Measurements from ENCODE around the gene SLC2A14. TPM values are rescaled to one million over a fixed set of nuclear protein-coding genes. Genes with fewer than 3 reads are reported as not detected.
A peak's percentile ranks its signal among the peaks of the same experiment; 100 is the strongest.
"Not testable (repeated sequence)": the region's sequence is repeated elsewhere in the genome, so short reads cannot be mapped to it uniquely, and the experiment has no call there.

The SLC2A14 gene
- polyA plus RNA-seq, 4 donors, result 0.03 to 0.77 (median 0.22) TPM; not detected in 1

- H3K9me3 ChIP-seq (ENCODE audit: control insufficient read depth in 2 of 2, insufficient read depth in 1 of 2, low read depth in 1 of 2, low read length in 1 of 2); FAIRE-seq; H3K4me1 ChIP-seq (ENCODE audit: control insufficient read depth in 3 of 3, insufficient read depth in 2 of 3, low read depth in 1 of 3, low read length in 2 of 3); H3K4me3 ChIP-seq (ENCODE audit: low read depth in 1 of 3, low read length in 3 of 3); DNase-seq; H3K27me3 ChIP-seq (ENCODE audit: control insufficient read depth in 3 of 3, insufficient read depth in 3 of 3, low read length in 3 of 3); H3K27ac ChIP-seq (ENCODE audit: low read depth in 1 of 3, low read length in 2 of 3); H3K36me3 ChIP-seq (ENCODE audit: control insufficient read depth in 3 of 3, insufficient read depth in 2 of 3, low read depth in 1 of 3, low read length in 3 of 3): not testable (repeated sequence)
- 78 to 85% (median 84%) methylated on average over 6 of the region's 6 CpGs for WGBS, 3 donors
Observed at GRCh38 chr12:7806319-7806718, 66.4 kb downstream of the SLC2A14 start.

- Histone ChIP-seq H3K27ac (ENCODE audit: low read depth in 1 of 3, low read length in 2 of 3) (no peak overlapping the region), H3K9me3 (ENCODE audit: control insufficient read depth in 2 of 2, insufficient read depth in 1 of 2, low read depth in 1 of 2, low read length in 1 of 2) (no peaks in the 10 kb centered on the region), H3K4me3 (ENCODE audit: low read depth in 1 of 3, low read length in 3 of 3) (no peak overlapping the region), H3K27me3 (ENCODE audit: control insufficient read depth in 3 of 3, insufficient read depth in 3 of 3, low read length in 3 of 3) (no peaks in the 10 kb centered on the region), H3K36me3 (ENCODE audit: control insufficient read depth in 3 of 3, insufficient read depth in 2 of 3, low read depth in 1 of 3, low read length in 3 of 3) (no peaks in the 10 kb centered on the region), H3K4me1 (ENCODE audit: control insufficient read depth in 3 of 3, insufficient read depth in 2 of 3, low read depth in 1 of 3, low read length in 2 of 3) (no peaks in the 10 kb centered on the region)
- FAIRE-seq (no peak), DNase-seq (no peak)
- WGBS, 3 donors, result 32 to 44% (median 34%) methylated on average over 4 of the region's 4 CpGs
Observed at GRCh38 chr12:7801460-7801859, 71.3 kb downstream of the SLC2A14 start.

- FAIRE-seq; H3K4me1 ChIP-seq (ENCODE audit: control insufficient read depth in 3 of 3, insufficient read depth in 2 of 3, low read depth in 1 of 3, low read length in 2 of 3); H3K36me3 ChIP-seq (ENCODE audit: control insufficient read depth in 3 of 3, insufficient read depth in 2 of 3, low read depth in 1 of 3, low read length in 3 of 3); H3K27ac ChIP-seq (ENCODE audit: low read depth in 1 of 3, low read length in 2 of 3); H3K9me3 ChIP-seq (ENCODE audit: control insufficient read depth in 2 of 2, insufficient read depth in 1 of 2, low read depth in 1 of 2, low read length in 1 of 2); H3K4me3 ChIP-seq (ENCODE audit: low read depth in 1 of 3, low read length in 3 of 3); DNase-seq; H3K27me3 ChIP-seq (ENCODE audit: control insufficient read depth in 3 of 3, insufficient read depth in 3 of 3, low read length in 3 of 3): not testable (repeated sequence)
- 59 to 75% (median 61%) methylated on average over 1 of the region's 4 CpGs for WGBS, 3 donors
Observed at GRCh38 chr12:7798750-7799308, 73.9 kb downstream of the SLC2A14 start.

GRCh38 chr12:7797698-7798398 lies 74.9 kb downstream of the SLC2A14 start:
- Histone ChIP-seq H3K36me3 (ENCODE audit: control insufficient read depth in 3 of 3, insufficient read depth in 2 of 3, low read depth in 1 of 3, low read length in 3 of 3) (no peaks in the 10 kb centered on the region), H3K4me1 (ENCODE audit: control insufficient read depth in 3 of 3, insufficient read depth in 2 of 3, low read depth in 1 of 3, low read length in 2 of 3) (no peaks in the 10 kb centered on the region), H3K4me3 (ENCODE audit: low read depth in 1 of 3, low read length in 3 of 3) (no peak overlapping the region), H3K27ac (ENCODE audit: low read depth in 1 of 3, low read length in 2 of 3) (no peak overlapping the region), H3K9me3 (ENCODE audit: control insufficient read depth in 2 of 2, insufficient read depth in 1 of 2, low read depth in 1 of 2, low read length in 1 of 2) (no peaks in the 10 kb centered on the region), H3K27me3 (ENCODE audit: control insufficient read depth in 3 of 3, insufficient read depth in 3 of 3, low read length in 3 of 3) (no peaks in the 10 kb centered on the region)
- WGBS, 3 donors, result 19 to 59% (median 29%) methylated on average over 12 of the region's 12 CpGs
- DNase-seq (peak in 1 of 2 donors; percentile 77), FAIRE-seq (no peak)

GRCh38 chr12:7797269-7797668 lies 75.4 kb downstream of the SLC2A14 start:
- not testable (repeated sequence) for H3K9me3 ChIP-seq (ENCODE audit: control insufficient read depth in 2 of 2, insufficient read depth in 1 of 2, low read depth in 1 of 2, low read length in 1 of 2); H3K27ac ChIP-seq (ENCODE audit: low read depth in 1 of 3, low read length in 2 of 3); H3K4me1 ChIP-seq (ENCODE audit: control insufficient read depth in 3 of 3, insufficient read depth in 2 of 3, low read depth in 1 of 3, low read length in 2 of 3); DNase-seq; H3K36me3 ChIP-seq (ENCODE audit: control insufficient read depth in 3 of 3, insufficient read depth in 2 of 3, low read depth in 1 of 3, low read length in 3 of 3); FAIRE-seq; H3K27me3 ChIP-seq (ENCODE audit: control insufficient read depth in 3 of 3, insufficient read depth in 3 of 3, low read length in 3 of 3); H3K4me3 ChIP-seq (ENCODE audit: low read depth in 1 of 3, low read length in 3 of 3)
- WGBS, 3 donors, result 52 to 68% (median 55%) methylated on average over 4 to 7 of the region's 7 CpGs

GRCh38 chr12:7793211-7793610 lies 79.5 kb downstream of the SLC2A14 start:
- no peak overlapping the region for H3K27ac ChIP-seq (ENCODE audit: low read depth in 1 of 3, low read length in 2 of 3)
- FAIRE-seq (no peak), DNase-seq (no peak)
- H3K4me1 ChIP-seq (ENCODE audit: control insufficient read depth in 3 of 3, insufficient read depth in 2 of 3, low read depth in 1 of 3, low read length in 2 of 3), result no peaks in the 10 kb centered on the region
- no peaks in the 10 kb centered on the region for H3K9me3 ChIP-seq (ENCODE audit: control insufficient read depth in 2 of 2, insufficient read depth in 1 of 2, low read depth in 1 of 2, low read length in 1 of 2)
- no peaks in the 10 kb centered on the region for H3K36me3 ChIP-seq (ENCODE audit: control insufficient read depth in 3 of 3, insufficient read depth in 2 of 3, low read depth in 1 of 3, low read length in 3 of 3)
- 60 to 79% (median 64%) methylated on average over 3 of the region's 3 CpGs for WGBS, 3 donors
- H3K4me3 ChIP-seq (ENCODE audit: low read depth in 1 of 3, low read length in 3 of 3), result no peak overlapping the region
- no peaks in the 10 kb centered on the region for H3K27me3 ChIP-seq (ENCODE audit: control insufficient read depth in 3 of 3, insufficient read depth in 3 of 3, low read length in 3 of 3)

- H3K27me3 ChIP-seq (ENCODE audit: control insufficient read depth in 3 of 3, insufficient read depth in 3 of 3, low read length in 3 of 3); H3K9me3 ChIP-seq (ENCODE audit: control insufficient read depth in 2 of 2, insufficient read depth in 1 of 2, low read depth in 1 of 2, low read length in 1 of 2); H3K4me1 ChIP-seq (ENCODE audit: control insufficient read depth in 3 of 3, insufficient read depth in 2 of 3, low read depth in 1 of 3, low read length in 2 of 3); H3K4me3 ChIP-seq (ENCODE audit: low read depth in 1 of 3, low read length in 3 of 3); FAIRE-seq; H3K27ac ChIP-seq (ENCODE audit: low read depth in 1 of 3, low read length in 2 of 3); DNase-seq; H3K36me3 ChIP-seq (ENCODE audit: control insufficient read depth in 3 of 3, insufficient read depth in 2 of 3, low read depth in 1 of 3, low read length in 3 of 3): not testable (repeated sequence)
- WGBS, 3 donors, result 66 to 86% (median 85%) methylated on average over 13 of the region's 13 CpGs
Observed at GRCh38 chr12:7788884-7789528, 83.7 kb downstream of the SLC2A14 start, which contains the start of gene NANOG. Gene NANOG (plus strand): TSS chr12:7789402. CDS start chr12:7789615, 213 bp downstream.

- FAIRE-seq, result no peak
- WGBS, 3 donors, result 26 to 43% (median 33%) methylated on average over 4 of the region's 4 CpGs
- H3K27ac ChIP-seq (ENCODE audit: low read depth in 1 of 3, low read length in 2 of 3), result no peak overlapping the region
Observed at GRCh38 chr12:7788294-7788660, 84.4 kb downstream of the SLC2A14 start.

More at GRCh38 chr12:7788294-7788660, 84.4 kb downstream of the SLC2A14 start:
- Histone ChIP-seq H3K27me3 (ENCODE audit: control insufficient read depth in 3 of 3, insufficient read depth in 3 of 3, low read length in 3 of 3) (peaks cover 0 to 3% (median 0%) of the 10 kb centered on the region in 3 donors), H3K36me3 (ENCODE audit: control insufficient read depth in 3 of 3, insufficient read depth in 2 of 3, low read depth in 1 of 3, low read length in 3 of 3) (no peaks in the 10 kb centered on the region), H3K9me3 (ENCODE audit: control insufficient read depth in 2 of 2, insufficient read depth in 1 of 2, low read depth in 1 of 2, low read length in 1 of 2) (no peaks in the 10 kb centered on the region), H3K4me1 (ENCODE audit: control insufficient read depth in 3 of 3, insufficient read depth in 2 of 3, low read depth in 1 of 3, low read length in 2 of 3) (no peaks in the 10 kb centered on the region), H3K4me3 (ENCODE audit: low read depth in 1 of 3, low read length in 3 of 3) (no peak overlapping the region)
- DNase-seq, result no peak
